ACC112 (cell line): Measurements from ENCODE around the gene OGFOD3.

ENCODE experiments used
- H2AFZ ChIP-seq: fragments of 200-600 bp; sonication (generic); one replicate; pipeline ENCODE4 v1.6.0; 2017; ENCODE audit warnings: antibody characterized with exemption, low read length; ENCODE audit not compliant: unreplicated experiment
- H3K27ac ChIP-seq: fragments of 200-600 bp; sonication (generic); 2 replicates; pipeline ENCODE4 v1.5.1; 2014; ENCODE audit warnings: low read depth, mild to moderate bottlenecking, antibody characterized with exemption, low read length, moderate library complexity
- H3K27me3 ChIP-seq: fragments of 200-600 bp; sonication (generic); 2 replicates; pipeline ENCODE4 v1.6.1; 2014; ENCODE audit warnings: mild to moderate bottlenecking, antibody characterized with exemption, low read length, moderate library complexity, mixed read lengths; ENCODE audit not compliant: insufficient read depth
- H3K36me3 ChIP-seq: fragments of 200-600 bp; sonication (generic); 2 replicates; pipeline ENCODE4 v1.6.1; 2016; ENCODE audit warnings: mild to moderate bottlenecking, antibody characterized with exemption, low read length, moderate library complexity, mixed read lengths; ENCODE audit not compliant: insufficient read depth
- H3K4me1 ChIP-seq: fragments of 200-600 bp; sonication (generic); one replicate; pipeline ENCODE4 v1.6.1; 2016; ENCODE audit warnings: low read length, mixed read lengths; ENCODE audit not compliant: insufficient read depth, unreplicated experiment, control insufficient read depth
- H3K4me3 ChIP-seq: fragments of 200-600 bp; sonication (generic); 2 replicates; pipeline ENCODE4 v1.5.1; 2014; ENCODE audit warnings: mild to moderate bottlenecking, low read depth, low read length
- H3K79me2 ChIP-seq: fragments of 200-600 bp; sonication (generic); one replicate; pipeline ENCODE4 v1.6.0; 2016; ENCODE audit warnings: low read length; ENCODE audit not compliant: control insufficient read depth, unreplicated experiment, insufficient read depth

OGFOD3 gene

GRCh38 chr17:82372249-82373071, 45.9 kb downstream of the OGFOD3 start:
- Histone ChIP-seq H3K4me1 (no peaks in the 10 kb centered on the region), H3K79me2 (no peaks in the 10 kb centered on the region), H3K27ac (no peak overlapping the region), H3K36me3 (no peaks in the 10 kb centered on the region), H3K4me3 (no peak overlapping the region), H3K27me3 (peaks cover 57% of the 10 kb centered on the region), H2AFZ (no peak overlapping the region)

- H3K36me3 ChIP-seq = no peaks in the 10 kb centered on the region
- H3K79me2 ChIP-seq = no peaks in the 10 kb centered on the region
- H3K4me3 ChIP-seq = peak within 1 kb of the TSS; percentile 64
- no peaks in the 10 kb centered on the region for H3K4me1 ChIP-seq
- peak within 1 kb of the TSS; percentile 55 for H2AFZ ChIP-seq
- peaks cover 57% of the 10 kb centered on the region for H3K27me3 ChIP-seq
- H3K27ac ChIP-seq = no peak within 1 kb of the TSS
Observed at GRCh38 chr17:82371333-82372248, 46.8 kb downstream of the OGFOD3 start, which contains the start of gene UTS2R. UTS2R (plus strand) TSS chr17:82371765; CDS start chr17:82374325, 2,560 bp downstream.

GRCh38 chr17:82370471-82371332, 47.7 kb downstream of the OGFOD3 start:
- Histone ChIP-seq H3K79me2 (no peaks in the 10 kb centered on the region), H3K4me3 (peak overlapping the region; percentile 64), H3K36me3 (no peaks in the 10 kb centered on the region), H3K4me1 (no peaks in the 10 kb centered on the region), H2AFZ (peak overlapping the region; percentile 55), H3K27me3 (peaks cover 54% of the 10 kb centered on the region), H3K27ac (no peak overlapping the region)

- no peaks in the 10 kb centered on the region for H3K36me3 ChIP-seq
- H2AFZ ChIP-seq = no peak overlapping the region
- no peak overlapping the region for H3K27ac ChIP-seq
- H3K27me3 ChIP-seq = peaks cover 41% of the 10 kb centered on the region
- H3K79me2 ChIP-seq = no peaks in the 10 kb centered on the region
- H3K4me3 ChIP-seq = no peak overlapping the region
- H3K4me1 ChIP-seq = no peaks in the 10 kb centered on the region
Observed at GRCh38 chr17:82369211-82369610, 49.2 kb downstream of the OGFOD3 start.

- Histone ChIP-seq H3K79me2 (no peaks in the 10 kb centered on the region), H3K36me3 (no peaks in the 10 kb centered on the region), H3K4me3 (no peak overlapping the region), H3K27ac (no peak overlapping the region), H3K4me1 (no peaks in the 10 kb centered on the region), H2AFZ (no peak overlapping the region), H3K27me3 (peaks cover 32% of the 10 kb centered on the region)
Observed at GRCh38 chr17:82367724-82368524, 50.5 kb downstream of the OGFOD3 start.

- Histone ChIP-seq H3K27ac (no peak overlapping the region), H3K36me3 (no peaks in the 10 kb centered on the region), H3K4me1 (no peaks in the 10 kb centered on the region), H3K79me2 (no peaks in the 10 kb centered on the region), H3K27me3 (peaks cover 20% of the 10 kb centered on the region), H3K4me3 (no peak overlapping the region), H2AFZ (no peak overlapping the region)
Observed at GRCh38 chr17:82366749-82367148, 51.6 kb downstream of the OGFOD3 start.

GRCh38 chr17:82365606-82366295, 52.6 kb downstream of the OGFOD3 start:
- Histone ChIP-seq H3K79me2 (no peaks in the 10 kb centered on the region), H3K27ac (no peak overlapping the region), H3K27me3 (peaks cover 10% of the 10 kb centered on the region; the same call in 1 of the 2 replicates), H3K4me1 (no peaks in the 10 kb centered on the region), H3K36me3 (no peaks in the 10 kb centered on the region), H2AFZ (no peak overlapping the region), H3K4me3 (no peak overlapping the region)

GRCh38 chr17:82361885-82362633, 56.3 kb downstream of the OGFOD3 start:
- Histone ChIP-seq H3K27me3 (no peaks in the 10 kb centered on the region), H3K4me3 (no peak overlapping the region), H3K4me1 (peaks cover 4% of the 10 kb centered on the region), H3K36me3 (no peaks in the 10 kb centered on the region), H3K79me2 (no peaks in the 10 kb centered on the region), H3K27ac (no peak overlapping the region), H2AFZ (no peak overlapping the region)
